ENCODE measurements around the gene MYO5B. TPM values are rescaled to one million over a fixed set of nuclear protein-coding genes. Genes with fewer than 3 reads are reported as not detected.

The MYO5B gene
- total RNA-seq, 1 donor from 2014 or later, result 0.21 TPM

DNA sequence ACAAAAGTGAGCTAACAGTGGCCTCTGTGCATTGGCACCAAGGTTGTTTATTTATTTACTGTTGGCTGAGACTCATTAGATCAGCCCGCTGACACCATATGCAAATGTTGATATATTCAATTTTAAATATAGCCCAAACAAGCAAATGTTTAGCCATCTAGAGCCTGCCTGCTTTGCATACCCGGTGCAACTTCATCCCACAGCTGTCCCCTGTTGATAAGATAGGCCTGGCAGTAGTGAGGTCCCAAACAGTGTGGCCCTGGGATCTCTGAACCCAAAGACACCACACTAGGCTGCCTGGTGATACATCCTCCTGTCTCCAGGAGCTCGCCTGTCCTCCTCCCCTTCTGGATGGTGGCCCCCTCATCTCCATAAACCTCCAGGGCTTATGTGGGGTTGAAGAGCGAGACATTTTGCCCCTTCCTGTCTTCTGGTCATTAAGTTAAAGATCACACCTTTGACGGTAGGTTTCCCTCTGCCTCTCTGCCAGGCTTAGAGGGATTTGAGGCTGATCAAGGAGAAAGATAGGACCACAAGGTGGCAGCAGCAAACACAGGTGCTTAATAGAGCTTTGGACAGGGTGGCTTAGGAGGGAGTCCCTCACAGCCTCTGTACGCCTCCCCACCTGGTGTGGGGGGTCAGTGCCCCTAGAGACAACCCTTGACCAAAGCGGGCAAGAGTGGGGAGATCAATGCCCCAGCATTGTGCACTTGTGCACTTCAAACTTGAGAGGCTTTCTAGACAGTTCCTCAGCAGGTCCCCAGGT, 23.7 kb upstream of the MYO5B start:
- Histone ChIP-seq H3K27ac (no peak overlapping the region), H3K9me3 (peaks cover 0 to 9% of the 10 kb centered on the region in 2 donors), H3K36me3 (no peaks in the 10 kb centered on the region), H3K27me3 (no peaks in the 10 kb centered on the region), H3K4me1 (no peaks in the 10 kb centered on the region), H3K4me3 (no peak overlapping the region)
- no peak for DNase-seq (ENCODE audit: low spot score in 2 of 2)
- TF ChIP-seq, protein P1, sequence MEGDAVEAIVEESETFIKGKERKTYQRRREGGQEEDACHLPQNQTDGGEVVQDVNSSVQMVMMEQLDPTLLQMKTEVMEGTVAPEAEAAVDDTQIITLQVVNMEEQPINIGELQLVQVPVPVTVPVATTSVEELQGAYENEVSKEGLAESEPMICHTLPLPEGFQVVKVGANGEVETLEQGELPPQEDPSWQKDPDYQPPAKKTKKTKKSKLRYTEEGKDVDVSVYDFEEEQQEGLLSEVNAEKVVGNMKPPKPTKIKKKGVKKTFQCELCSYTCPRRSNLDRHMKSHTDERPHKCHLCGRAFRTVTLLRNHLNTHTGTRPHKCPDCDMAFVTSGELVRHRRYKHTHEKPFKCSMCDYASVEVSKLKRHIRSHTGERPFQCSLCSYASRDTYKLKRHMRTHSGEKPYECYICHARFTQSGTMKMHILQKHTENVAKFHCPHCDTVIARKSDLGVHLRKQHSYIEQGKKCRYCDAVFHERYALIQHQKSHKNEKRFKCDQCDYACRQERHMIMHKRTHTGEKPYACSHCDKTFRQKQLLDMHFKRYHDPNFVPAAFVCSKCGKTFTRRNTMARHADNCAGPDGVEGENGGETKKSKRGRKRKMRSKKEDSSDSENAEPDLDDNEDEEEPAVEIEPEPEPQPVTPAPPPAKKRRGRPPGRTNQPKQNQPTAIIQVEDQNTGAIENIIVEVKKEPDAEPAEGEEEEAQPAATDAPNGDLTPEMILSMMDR (IDR thresholded peaks at IDR 0.05), result peak in 1 of 3 experiments; percentile 13
- intact Hi-C loops (cut with DNase I), result no loop called here

DNA sequence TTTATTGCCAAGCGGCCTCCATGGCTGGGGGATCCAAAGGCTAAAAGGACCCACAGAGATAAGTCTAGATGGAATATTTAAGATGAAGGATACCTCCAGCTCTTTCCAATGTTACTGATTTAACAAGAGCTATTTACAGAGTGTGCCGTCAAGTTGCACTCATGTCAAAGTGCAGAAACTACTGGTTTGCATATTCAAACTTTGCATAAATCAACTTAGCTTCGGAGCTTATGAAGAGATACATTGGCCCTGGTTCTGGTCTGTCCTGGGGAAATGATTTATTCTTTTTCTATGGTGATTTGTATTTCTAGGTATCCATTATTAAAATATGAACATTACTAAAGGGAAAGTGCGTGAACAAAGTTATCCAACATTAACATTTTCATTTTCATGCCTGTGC, 14.4 kb upstream of the MYO5B start:
- H3K27ac ChIP-seq, result no peak overlapping the region
- TF ChIP-seq, protein P1 (IDR thresholded peaks at IDR 0.05), result no peak
- no peaks in the 10 kb centered on the region for H3K9me3 ChIP-seq
- H3K27me3 ChIP-seq, result no peaks in the 10 kb centered on the region
- DNase-seq (ENCODE audit: low spot score in 2 of 2), result no peak
- no peaks in the 10 kb centered on the region for H3K36me3 ChIP-seq
- H3K4me3 ChIP-seq, result no peak overlapping the region
- intact Hi-C loops (cut with DNase I), result no loop called here
- no peaks in the 10 kb centered on the region for H3K4me1 ChIP-seq

- no peaks in the 10 kb centered on the region for H3K9me3 ChIP-seq
- no peaks in the 10 kb centered on the region for H3K36me3 ChIP-seq
- H3K4me3 ChIP-seq, result no peak overlapping the region
- TF ChIP-seq, protein P1 (IDR thresholded peaks at IDR 0.05), result no peak
- DNase-seq (ENCODE audit: low spot score in 2 of 2), result no peak
- intact Hi-C loops (cut with DNase I), result no loop called here
- no peaks in the 10 kb centered on the region for H3K4me1 ChIP-seq
- no peak overlapping the region for H3K27ac ChIP-seq
- H3K27me3 ChIP-seq, result no peaks in the 10 kb centered on the region
Measured at GRCh38 chr18:50207722-50208121, 12.8 kb upstream of the MYO5B start.

GRCh38 chr18:50203801-50204604, 9.1 kb upstream of the MYO5B start:
- Histone ChIP-seq H3K27me3 (no peaks in the 10 kb centered on the region), H3K4me3 (peak overlapping the region; percentile 12 to 48), H3K4me1 (no peaks in the 10 kb centered on the region), H3K27ac (no peak overlapping the region), H3K9me3 (no peaks in the 10 kb centered on the region), H3K36me3 (no peaks in the 10 kb centered on the region)
- intact Hi-C loops (cut with DNase I), result no loop called here
- TF ChIP-seq, protein P1 (IDR thresholded peaks at IDR 0.05), result peak; percentile 27 to 68 (median 58)
- DNase-seq (ENCODE audit: low spot score in 2 of 2), result no peak

DNA sequence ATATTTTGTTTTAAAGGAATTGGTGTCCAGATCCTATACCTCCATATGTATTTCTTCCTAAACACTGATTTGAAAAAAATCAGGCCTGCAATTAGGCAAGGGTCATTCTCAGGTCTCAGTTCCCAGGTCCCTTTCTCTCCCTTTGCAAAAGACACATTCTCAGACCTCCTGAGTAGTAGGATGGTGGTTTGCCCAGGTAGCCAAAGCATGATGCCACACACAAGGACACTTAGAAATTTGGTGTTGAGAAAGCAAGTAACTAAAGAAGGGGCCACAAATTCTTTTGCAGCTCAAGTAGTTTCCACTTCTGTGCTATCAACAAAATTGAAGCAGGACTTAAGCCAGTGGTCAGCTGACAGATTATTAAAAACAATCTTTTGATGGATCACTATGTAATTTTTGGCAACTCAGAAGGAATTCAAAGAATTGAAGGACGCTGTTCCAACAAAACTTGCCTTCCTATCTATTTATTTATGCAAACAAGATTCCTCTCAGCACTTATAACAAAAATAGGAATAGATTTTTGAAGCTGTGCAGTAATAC, 6.6 kb upstream of the MYO5B start:
- H3K36me3 ChIP-seq, result no peaks in the 10 kb centered on the region
- no peaks in the 10 kb centered on the region for H3K27me3 ChIP-seq
- H3K9me3 ChIP-seq, result no peaks in the 10 kb centered on the region
- no peaks in the 10 kb centered on the region for H3K4me1 ChIP-seq
- no peak overlapping the region for H3K27ac ChIP-seq
- no peak overlapping the region for H3K4me3 ChIP-seq
- TF ChIP-seq, protein P1 (IDR thresholded peaks at IDR 0.05), result no peak
- intact Hi-C loops (cut with DNase I), result no loop called here
- no peak for DNase-seq (ENCODE audit: low spot score in 2 of 2)

Measured in ascending aorta (tissue), 2 donors.